Loucy (cell line): ENCODE results near the gene IL22RA2.

ENCODE experiments used
- H2AFZ ChIP-seq: fragments of 200-600 bp; sonication (generic); 2 replicates; pipeline ENCODE4 v1.6.0; 2016; ENCODE audit warnings: antibody characterized with exemption, mild to moderate bottlenecking, low read length, moderate library complexity
- H3F3A ChIP-seq: fragments of 200-600 bp; 2 replicates; pipeline ENCODE4 v1.6.0; 2016; ENCODE audit warnings: antibody characterized with exemption, low read depth, mild to moderate bottlenecking
- H3K27me3 ChIP-seq: fragments of 200-600 bp; sonication (generic); 2 replicates; pipeline ENCODE4 v1.6.1; 2014; ENCODE audit warnings: low read length, mild to moderate bottlenecking; ENCODE audit not compliant: insufficient read depth, poor library complexity, severe bottlenecking
- H3K36me3 ChIP-seq: fragments of 200-600 bp; sonication (generic); 2 replicates; pipeline ENCODE4 v1.6.1; 2016; ENCODE audit warnings: low read length; ENCODE audit not compliant: insufficient read depth
- H3K4me1 ChIP-seq: fragments of 200-600 bp; sonication (generic); 2 replicates; pipeline ENCODE4 v1.5.1; 2014; ENCODE audit warnings: low read length, mild to moderate bottlenecking; ENCODE audit not compliant: insufficient read depth, poor library complexity, severe bottlenecking
- H3K4me2 ChIP-seq: fragments of 200-600 bp; sonication (generic); 2 replicates; pipeline ENCODE4 v1.6.0; 2014; ENCODE audit warnings: antibody characterized with exemption, low read length, low read depth, mild to moderate bottlenecking; ENCODE audit not compliant: poor library complexity, severe bottlenecking
- H3K4me3 ChIP-seq: fragments of 200-600 bp; sonication (generic); 2 replicates; pipeline ENCODE4 v1.5.1; 2014; ENCODE audit warnings: low read length, mild to moderate bottlenecking, mixed read lengths; ENCODE audit not compliant: poor library complexity, severe bottlenecking
- H3K79me2 ChIP-seq: fragments of 200-600 bp; sonication (generic); 2 replicates; pipeline ENCODE4 v1.6.1; 2014; ENCODE audit warnings: low read length; ENCODE audit not compliant: insufficient read depth
- H3K9ac ChIP-seq: fragments of 200-600 bp; sonication (generic); 2 replicates; pipeline ENCODE4 v1.6.0; 2014; ENCODE audit warnings: mild to moderate bottlenecking, low read depth, low read length, moderate library complexity; ENCODE audit not compliant: poor library complexity, severe bottlenecking
- H3K9me2 ChIP-seq: fragments of 200-600 bp; sonication (generic); replicated peaks from 2 replicates; pipeline ENCODE4 v1.6.1; 2016; ENCODE audit warnings: low read depth, low read length, mixed read lengths
- H3K9me3 ChIP-seq: fragments of 200-600 bp; sonication (generic); 2 replicates; pipeline ENCODE4 v1.6.1; 2014; ENCODE audit warnings: mild to moderate bottlenecking, antibody characterized with exemption, low read length, low read depth; ENCODE audit not compliant: insufficient read depth
- H4K20me1 ChIP-seq: fragments of 200-600 bp; sonication (generic); 2 replicates; pipeline ENCODE4 v1.6.0; 2014; ENCODE audit warnings: antibody characterized with exemption, low read length, mild to moderate bottlenecking; ENCODE audit not compliant: insufficient read depth, poor library complexity, severe bottlenecking
- CTCF ChIP-seq: fragments of 200-600 bp; sonication (generic); conservative IDR thresholded peaks from 2 replicates; pipeline ENCODE4 v1.5.1; 2014; ENCODE audit warnings: mild to moderate bottlenecking, antibody characterized with exemption, low read length
- EZH2phosphoT487 ChIP-seq: fragments of 200-600 bp; IDR thresholded peaks from 2 replicates; pipeline ENCODE4 v1.6.1; 2018; ENCODE audit warnings: antibody characterized with exemption, mild to moderate bottlenecking, moderate library complexity, borderline replicate concordance

The IL22RA2 gene

GRCh38 chr6:137106183-137106582 lies 67.3 kb downstream of the IL22RA2 start:
- H2AFZ ChIP-seq, result no peak overlapping the region
- no peaks in the 10 kb centered on the region for H3K9me2 ChIP-seq
- H3K27me3 ChIP-seq, result no peaks in the 10 kb centered on the region
- H3K9ac ChIP-seq, result no peak overlapping the region
- no peaks in the 10 kb centered on the region for H4K20me1 ChIP-seq
- H3K4me3 ChIP-seq, result no peak overlapping the region
- H3K79me2 ChIP-seq, result no peaks in the 10 kb centered on the region
- no peaks in the 10 kb centered on the region for H3K9me3 ChIP-seq
- H3K4me1 ChIP-seq, result no peaks in the 10 kb centered on the region
- H3K36me3 ChIP-seq, result no peaks in the 10 kb centered on the region
- TF ChIP-seq EZH2phosphoT487 (no peak), CTCF (no peak)
- no peak overlapping the region for H3K4me2 ChIP-seq
- no peaks in the 10 kb centered on the region for H3F3A ChIP-seq

- no peak for TF ChIP-seq CTCF
- TF ChIP-seq EZH2phosphoT487, result no peak
Observed at GRCh38 chr6:137105375-137105774, 68.1 kb downstream of the IL22RA2 start.

GRCh38 chr6:137104926-137105325 lies 68.5 kb downstream of the IL22RA2 start:
- no peaks in the 10 kb centered on the region for H3K27me3 ChIP-seq
- no peak for TF ChIP-seq EZH2phosphoT487
- no peaks in the 10 kb centered on the region for H4K20me1 ChIP-seq
- no peaks in the 10 kb centered on the region for H3K79me2 ChIP-seq
- no peak overlapping the region for H2AFZ ChIP-seq
- H3K4me1 ChIP-seq, result no peaks in the 10 kb centered on the region
- H3K4me3 ChIP-seq, result no peak overlapping the region
- no peaks in the 10 kb centered on the region for H3K9me3 ChIP-seq
- no peaks in the 10 kb centered on the region for H3F3A ChIP-seq
- no peak overlapping the region for H3K4me2 ChIP-seq
- no peak overlapping the region for H3K9ac ChIP-seq
- H3K9me2 ChIP-seq, result no peaks in the 10 kb centered on the region
- no peaks in the 10 kb centered on the region for H3K36me3 ChIP-seq

More at GRCh38 chr6:137105375-137105774, 68.1 kb downstream of the IL22RA2 start:
- Histone ChIP-seq H3K79me2 (no peaks in the 10 kb centered on the region), H3K4me1 (no peaks in the 10 kb centered on the region), H3K9me3 (no peaks in the 10 kb centered on the region), H3K27me3 (no peaks in the 10 kb centered on the region), H4K20me1 (no peaks in the 10 kb centered on the region), H3K36me3 (no peaks in the 10 kb centered on the region), H3K4me2 (no peak overlapping the region), H3K4me3 (no peak overlapping the region), H3F3A (no peaks in the 10 kb centered on the region), H3K9ac (no peak overlapping the region), H2AFZ (no peak overlapping the region), H3K9me2 (no peaks in the 10 kb centered on the region)

GRCh38 chr6:137102851-137103492 lies 70.5 kb downstream of the IL22RA2 start:
- Histone ChIP-seq H3K4me2 (no peak overlapping the region), H2AFZ (no peak overlapping the region), H3K9me2 (no peaks in the 10 kb centered on the region), H3K4me1 (no peaks in the 10 kb centered on the region), H3K4me3 (no peak overlapping the region), H3K27me3 (no peaks in the 10 kb centered on the region), H3F3A (no peaks in the 10 kb centered on the region), H4K20me1 (no peaks in the 10 kb centered on the region), H3K9me3 (no peaks in the 10 kb centered on the region), H3K36me3 (no peaks in the 10 kb centered on the region), H3K79me2 (no peaks in the 10 kb centered on the region), H3K9ac (no peak overlapping the region)
- TF ChIP-seq EZH2phosphoT487 (no peak), CTCF (no peak)
